HTERT RPE-1 (cell line): ENCODE results near the gene NDUFB10.

Experiments used
- in situ Hi-C: fragments of 300-500 bp; cut with MboI; formaldehyde crosslinking; loops from 4 replicates; pipeline ENCODE4 v1.14.3; 2020; ENCODE audit warnings: low sequenced_read_pairs

The NDUFB10 gene

GRCh38 chr16:1982991-1983543 lies 23.7 kb downstream of the NDUFB10 start:
- in situ Hi-C loops = no loop called here

GRCh38 chr16:1983544-1984346 lies 24.4 kb downstream of the NDUFB10 start, which contains the start of gene GFER:
GFER (plus strand) TSS chr16:1984193; CDS start chr16:1984219, 26 bp downstream.
- in situ Hi-C loops = no loop called here

DNA sequence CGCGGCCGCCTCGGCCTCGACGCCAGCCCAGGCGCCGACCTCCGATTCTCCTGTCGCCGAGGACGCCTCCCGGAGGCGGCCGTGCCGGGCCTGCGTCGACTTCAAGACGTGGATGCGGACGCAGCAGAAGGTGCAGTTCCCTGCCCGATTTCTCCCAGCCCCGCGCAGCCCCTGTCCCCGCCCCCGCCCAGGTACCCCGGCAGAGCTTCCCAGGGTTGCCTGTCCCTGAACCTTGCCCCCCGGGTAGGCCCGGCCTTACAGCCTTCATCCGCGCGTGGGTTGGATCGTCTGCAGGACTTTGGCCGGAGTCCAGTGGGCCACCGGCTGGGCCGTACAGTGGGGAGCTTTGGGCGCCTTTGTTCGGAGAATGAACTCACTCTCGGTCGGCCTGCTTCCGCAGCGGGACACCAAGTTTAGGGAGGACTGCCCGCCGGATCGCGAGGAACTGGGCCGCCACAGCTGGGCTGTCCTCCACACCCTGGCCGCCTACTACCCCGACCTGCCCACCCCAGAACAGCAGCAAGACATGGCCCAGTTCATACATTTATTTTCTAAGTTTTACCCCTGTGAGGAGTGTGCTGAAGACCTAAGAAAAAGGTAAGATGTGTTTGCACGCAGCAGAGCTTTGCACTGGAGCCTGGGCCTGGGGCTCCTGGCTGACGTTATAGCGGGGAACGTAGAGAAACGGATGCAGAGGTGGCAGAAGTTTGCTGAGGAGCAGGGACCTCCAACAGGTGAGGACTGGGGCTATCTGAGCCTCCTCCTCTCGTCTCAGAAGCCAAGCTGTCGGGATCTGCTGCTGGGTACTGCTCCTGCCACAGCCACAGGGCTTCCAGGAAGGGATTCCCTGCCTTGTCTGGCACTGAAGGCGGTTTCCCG lies 25.2 kb downstream of the NDUFB10 start:
- in situ Hi-C loops = no loop called here

- in situ Hi-C loops = no loop called here
Observed at GRCh38 chr16:1985466-1986150, 26.3 kb downstream of the NDUFB10 start.

- in situ Hi-C loops = no loop called here
Observed at GRCh38 chr16:1987198-1987597, 27.9 kb downstream of the NDUFB10 start.

DNA sequence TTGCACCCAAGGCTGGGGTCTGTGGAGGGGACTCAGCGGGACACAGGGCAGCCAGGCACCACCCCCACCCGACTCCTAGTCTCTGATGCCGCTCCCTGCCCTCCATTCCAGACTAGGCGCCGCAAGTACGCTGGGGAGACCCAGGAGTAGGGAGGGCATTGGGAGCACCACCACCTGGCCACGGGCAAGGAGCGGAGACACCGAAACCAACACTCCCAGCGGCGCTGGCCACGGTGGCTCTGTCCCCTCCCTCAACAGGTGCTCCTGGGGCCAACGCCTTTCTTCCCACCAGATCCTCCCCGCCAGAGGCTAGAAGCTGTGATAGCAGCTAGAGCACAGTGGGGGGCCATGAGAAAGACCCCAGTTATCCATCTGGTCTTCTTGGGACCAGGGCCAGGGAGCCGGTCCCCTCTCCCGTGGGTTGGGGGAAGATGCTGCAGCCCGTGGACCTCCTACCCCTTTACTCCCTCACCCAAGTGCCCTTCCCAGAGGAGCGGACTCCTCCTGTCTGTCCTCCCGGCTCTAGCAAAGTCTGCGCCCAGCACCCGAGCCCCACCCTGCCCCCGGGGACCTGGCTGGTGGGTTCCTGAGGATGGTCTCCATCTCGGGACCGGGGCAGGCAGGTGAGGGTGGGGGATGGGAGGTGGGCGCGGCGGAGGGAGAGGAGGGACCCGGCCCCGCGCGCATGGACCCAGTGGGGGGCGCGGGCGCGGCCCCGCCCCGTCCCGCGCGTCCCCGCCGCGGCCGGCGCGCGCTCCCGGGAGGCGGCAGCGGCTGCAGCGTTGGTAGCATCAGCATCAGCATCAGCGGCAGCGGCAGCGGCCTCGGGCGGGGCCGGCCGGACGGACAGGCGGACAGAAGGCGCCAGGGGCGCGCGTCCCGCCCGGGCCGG lies 30.1 kb downstream of the NDUFB10 start, which contains the start of gene SYNGR3:
TSS of gene SYNGR3 (plus strand) at position 762 of the 892 bp plus-strand sequence. CDS start 133 bp downstream, outside the sequence.
- in situ Hi-C loops = no loop called here

GRCh38 chr16:1990101-1990350 lies 30.7 kb downstream of the NDUFB10 start:
- in situ Hi-C loops = no loop called here

- in situ Hi-C loops = no loop called here
Observed at GRCh38 chr16:1990351-1991134, 31.2 kb downstream of the NDUFB10 start.

DNA sequence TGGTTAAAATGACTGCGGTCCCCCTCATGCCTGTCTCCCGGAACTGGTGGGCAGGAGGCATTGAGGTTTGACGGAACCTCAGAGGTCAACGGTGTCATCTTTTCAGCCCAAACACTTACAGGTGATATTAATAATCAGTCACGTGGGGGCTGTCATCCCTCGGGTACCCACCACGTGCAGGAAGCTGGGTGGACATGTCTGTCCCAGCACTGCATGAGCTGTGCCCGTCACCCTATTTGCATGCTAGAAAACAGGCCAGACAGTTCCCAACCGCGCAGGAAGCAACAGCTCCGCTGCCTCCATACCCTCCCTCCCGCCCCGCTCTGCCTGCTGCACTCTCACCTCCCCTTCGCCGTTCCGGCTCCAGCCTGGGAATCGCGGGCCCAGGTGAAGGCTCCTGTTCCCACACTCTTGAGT lies 31.8 kb downstream of the NDUFB10 start:
- in situ Hi-C loops = no loop called here

DNA sequence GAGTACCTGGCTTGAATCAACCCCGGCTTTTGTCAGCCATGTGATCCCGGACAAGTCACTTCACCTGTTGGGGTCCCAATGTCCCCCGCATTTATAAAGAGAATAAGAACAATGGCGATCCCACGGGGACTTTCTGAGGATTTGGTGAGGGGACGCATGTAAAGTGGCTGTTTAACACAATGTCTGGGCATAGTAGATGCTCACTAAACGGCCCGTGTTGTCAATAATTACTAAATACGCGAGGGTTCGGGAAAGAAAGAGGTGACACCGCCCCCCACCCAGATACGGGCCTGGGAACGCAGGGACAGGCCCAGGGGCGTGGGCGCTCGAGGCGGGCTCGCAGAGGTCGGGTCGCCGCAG lies 32.2 kb downstream of the NDUFB10 start:
- in situ Hi-C loops = no loop called here

DNA sequence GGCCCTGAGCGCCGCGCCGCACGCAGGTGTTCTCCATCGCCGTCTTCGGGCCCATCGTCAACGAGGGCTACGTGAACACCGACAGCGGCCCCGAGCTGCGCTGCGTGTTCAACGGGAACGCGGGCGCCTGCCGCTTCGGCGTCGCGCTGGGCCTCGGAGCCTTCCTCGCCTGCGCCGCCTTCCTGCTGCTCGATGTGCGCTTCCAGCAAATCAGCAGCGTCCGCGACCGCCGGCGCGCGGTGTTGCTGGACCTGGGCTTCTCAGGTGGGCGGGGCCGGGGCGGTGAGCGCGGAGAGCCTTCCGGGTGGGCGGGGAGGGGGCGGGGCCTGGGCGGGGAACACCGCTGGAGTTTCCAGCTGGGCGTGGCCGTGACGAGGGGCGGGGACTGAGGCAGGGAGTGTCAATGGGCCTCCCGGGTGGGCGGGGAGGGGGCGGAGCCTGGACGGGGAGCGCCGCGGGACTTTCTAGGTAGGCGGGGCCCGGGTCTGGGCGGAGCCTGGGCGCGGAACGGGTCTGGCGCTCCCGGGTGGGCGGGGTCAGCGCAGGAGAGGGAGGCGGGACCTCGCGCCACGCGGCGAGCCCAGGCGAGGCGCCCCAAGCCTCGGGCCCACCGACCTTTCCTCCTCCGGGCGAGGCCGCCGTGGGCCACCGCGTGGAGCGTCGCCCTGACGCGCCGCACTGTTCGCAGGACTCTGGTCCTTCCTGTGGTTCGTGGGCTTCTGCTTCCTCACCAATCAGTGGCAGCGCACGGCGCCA lies 32.8 kb downstream of the NDUFB10 start:
- in situ Hi-C loops = no loop called here

DNA sequence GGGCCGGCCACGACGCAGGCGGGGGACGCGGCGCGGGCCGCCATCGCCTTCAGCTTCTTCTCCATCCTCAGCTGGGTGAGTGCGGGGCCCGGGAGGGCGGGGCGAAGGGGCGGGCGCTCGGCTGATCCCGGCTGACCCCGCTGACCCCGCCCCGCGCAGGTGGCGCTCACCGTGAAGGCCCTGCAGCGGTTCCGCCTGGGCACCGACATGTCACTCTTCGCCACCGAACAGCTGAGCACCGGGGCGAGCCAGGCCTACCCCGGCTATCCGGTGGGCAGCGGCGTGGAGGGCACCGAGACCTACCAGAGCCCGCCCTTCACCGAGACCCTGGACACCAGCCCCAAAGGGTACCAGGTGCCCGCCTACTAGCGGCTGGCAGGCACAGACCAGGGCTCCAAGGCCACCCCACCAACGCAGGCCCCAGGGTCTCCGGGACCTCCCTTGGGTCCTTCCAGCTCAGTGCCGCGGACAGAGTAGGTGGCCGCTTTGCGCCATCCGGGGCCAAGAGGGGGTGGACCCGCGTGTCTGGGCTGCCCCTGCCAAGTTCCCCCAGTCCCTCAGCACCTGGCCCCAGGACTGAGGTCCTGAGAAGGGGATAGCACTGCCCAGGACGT lies 33.5 kb downstream of the NDUFB10 start:
- in situ Hi-C loops = no loop called here

DNA sequence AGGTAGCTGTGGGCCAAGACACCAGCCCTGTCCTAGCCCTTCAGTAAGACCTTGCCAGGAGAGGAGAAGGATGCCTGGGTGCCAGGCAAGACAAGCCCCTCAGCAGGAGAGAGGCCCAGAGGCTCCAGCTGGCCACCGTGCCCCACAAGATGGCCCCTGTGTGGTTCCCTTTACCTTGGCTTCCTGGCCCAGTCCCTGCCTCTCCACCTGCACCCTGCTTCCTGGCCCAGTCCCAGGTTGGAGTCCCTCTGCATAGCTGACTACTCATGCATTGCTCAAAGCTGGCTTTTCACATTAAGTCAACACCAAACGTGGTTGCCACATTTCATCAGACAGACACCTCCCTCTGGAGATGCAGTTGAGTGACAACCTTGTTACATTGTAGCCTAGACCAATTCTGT lies 34.4 kb downstream of the NDUFB10 start:
- in situ Hi-C loops = no loop called here

GRCh38 chr16:1997494-1998359 lies 38.4 kb downstream of the NDUFB10 start:
- in situ Hi-C loops = no loop called here

DNA sequence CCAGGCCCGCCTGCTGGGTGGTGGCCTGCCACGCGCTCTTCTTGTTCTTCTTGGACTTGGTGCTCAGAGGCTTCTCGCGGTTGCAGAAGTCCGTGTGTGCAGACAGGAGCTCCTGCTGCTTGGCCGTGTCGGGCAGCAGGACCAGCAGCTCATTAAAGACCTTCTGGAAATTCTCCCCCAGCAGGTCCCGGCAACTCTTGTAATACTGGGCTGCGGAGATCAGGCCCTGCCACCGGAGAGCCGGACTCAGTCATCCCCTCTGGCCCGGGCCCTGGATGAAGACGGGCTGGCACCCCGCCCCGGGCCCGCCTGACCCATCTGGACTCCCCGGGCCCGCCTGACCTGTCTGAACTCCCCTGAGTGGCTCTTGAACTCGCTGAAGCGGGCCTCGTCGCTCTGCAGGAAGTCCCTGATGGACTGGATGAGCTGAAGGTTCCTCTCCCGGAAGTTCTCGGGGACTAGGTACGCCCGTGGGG lies 39.1 kb downstream of the NDUFB10 start:
- in situ Hi-C loops = no loop called here

DNA sequence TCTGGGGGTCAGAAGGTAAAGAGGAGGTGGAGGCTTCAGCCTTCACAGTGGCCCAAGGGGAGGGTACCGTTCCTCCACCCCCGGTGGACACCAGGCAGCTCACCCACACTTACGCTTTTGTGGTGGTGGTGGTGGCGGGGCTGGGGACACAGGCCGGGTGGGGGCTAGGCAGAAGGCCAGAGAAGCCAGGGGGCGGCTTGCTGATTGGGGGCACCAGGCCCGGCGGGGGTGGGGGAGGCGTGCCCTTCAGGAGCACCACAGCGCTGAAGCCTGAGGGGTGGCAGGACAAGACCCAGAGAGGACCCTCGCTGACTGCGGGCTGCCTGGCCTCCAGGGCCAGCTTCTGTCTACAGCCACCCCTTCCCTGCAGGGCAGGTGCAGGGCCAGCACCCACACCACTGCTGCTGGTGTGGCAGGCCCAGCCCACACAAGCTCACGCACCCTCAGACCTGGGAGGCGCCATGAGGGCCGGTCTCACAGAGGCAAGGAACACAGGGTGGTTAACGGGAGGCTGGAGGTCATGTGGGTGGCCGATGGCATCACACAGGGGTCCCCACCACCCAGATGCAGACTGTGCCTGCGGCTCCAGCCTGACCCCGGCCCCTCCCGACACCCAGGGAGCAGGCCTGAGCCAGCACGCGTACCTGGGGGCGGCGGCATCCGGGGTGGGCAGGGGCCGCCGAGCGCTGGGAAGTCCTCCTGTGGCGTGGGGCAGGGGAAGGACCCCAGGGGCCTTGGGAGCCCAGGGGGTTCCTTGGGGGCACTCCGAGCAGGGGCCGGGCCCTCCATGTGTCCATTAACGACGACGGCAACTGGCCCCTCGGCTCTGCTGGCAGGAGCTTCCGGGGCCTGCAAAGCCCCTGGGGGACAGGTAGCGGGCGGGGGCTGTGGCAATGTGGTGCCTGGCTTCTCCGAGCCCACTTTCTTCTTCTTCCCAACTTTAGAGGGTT lies 39.8 kb downstream of the NDUFB10 start:
- in situ Hi-C loops = no loop called here
